DND-41 (cell line): ENCODE measurements around the gene CAPN14.

Experiments used
- CTCF ChIP-seq: IDR thresholded peaks from 2 replicates; pipeline ENCODE4 v1.5.1; 2012; ENCODE audit warnings: borderline replicate concordance, low read length, moderate library complexity, mild to moderate bottlenecking; ENCODE audit not compliant: poor library complexity, severe bottlenecking; ENCODE audit errors: extremely low read depth
- EZH2 ChIP-seq: IDR thresholded peaks from 3 replicates; pipeline ENCODE4 v1.6.1; 2012; ENCODE audit warnings: borderline replicate concordance, low read depth, mild to moderate bottlenecking, moderate library complexity, low read length, inconsistent platforms; ENCODE audit not compliant: severe bottlenecking

DNA sequence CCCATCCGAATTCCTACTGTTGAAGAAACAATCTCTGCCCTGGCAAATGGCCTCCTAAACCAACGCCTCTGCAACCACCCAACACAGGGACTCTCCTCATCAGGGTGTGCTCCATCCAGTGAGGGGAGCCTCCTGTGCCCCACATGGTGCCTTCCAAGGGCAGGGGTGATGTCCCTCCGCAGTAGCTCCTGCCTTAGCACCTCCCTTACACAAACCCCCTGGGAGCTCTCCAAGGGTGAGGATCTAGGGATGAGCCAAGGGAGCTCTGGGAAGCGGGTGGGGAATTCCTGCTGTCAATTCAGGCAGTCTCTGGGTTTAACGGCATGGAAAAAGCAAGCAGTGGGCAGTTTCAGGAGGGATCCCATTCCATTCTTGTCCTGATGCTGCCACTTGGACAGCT, 82.8 kb downstream of the CAPN14 start:
- no peak for TF ChIP-seq CTCF
- no peak for TF ChIP-seq EZH2
